ENCODE results near the gene STK40.
A peak's percentile ranks its signal among the peaks of the same experiment; 100 is the strongest.

Gene STK40

GRCh38 chr1:36398370-36398977 is 12.8 kb upstream of the STK40 start:
- no peak for DNase-seq (ENCODE audit: low read depth in 2 of 3, low spot score in 2 of 3)

DNA sequence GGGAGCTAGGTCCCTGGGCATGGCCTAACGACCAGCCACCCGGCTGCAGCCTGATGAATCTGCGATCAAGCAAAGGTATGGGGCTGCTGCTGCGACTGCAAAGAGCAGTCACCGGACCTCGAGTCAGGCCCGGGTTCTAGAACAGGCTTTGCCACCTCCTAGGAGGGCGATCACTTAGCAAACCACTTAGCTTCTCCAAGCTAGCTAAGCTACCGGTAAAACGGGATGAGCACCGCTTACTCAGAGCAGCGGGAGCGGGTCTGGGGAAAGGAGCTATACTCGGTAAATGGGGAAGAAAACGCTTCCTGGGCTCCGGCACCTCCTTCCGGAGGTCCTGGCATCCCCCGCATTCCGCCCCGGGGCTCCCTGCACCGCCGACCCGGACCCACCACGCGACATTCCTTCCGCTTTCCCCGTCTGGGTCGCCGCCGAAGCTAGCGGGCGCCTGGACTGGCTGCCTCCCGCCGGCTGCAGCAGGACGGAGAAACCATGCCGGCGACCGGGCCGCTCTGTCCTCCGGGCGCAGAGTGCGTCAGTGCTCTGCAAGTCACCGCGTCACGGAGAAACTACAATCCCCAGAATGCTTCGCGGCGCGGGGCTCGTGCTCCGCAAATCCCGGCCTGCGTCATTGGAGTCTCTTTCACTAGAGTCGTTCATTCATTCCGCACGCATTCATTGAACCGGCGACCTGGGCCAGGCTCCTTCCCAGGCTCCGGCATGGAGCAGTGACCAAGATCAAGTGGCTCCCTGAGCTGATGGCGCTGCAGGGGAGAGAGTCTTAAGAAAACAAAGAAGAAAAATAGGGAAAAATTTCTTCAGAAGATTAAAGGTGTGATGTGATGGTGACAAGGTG is 11.9 kb upstream of the STK40 start, which contains the start of gene LSM10:
Gene LSM10, minus strand, starts transcription at position 531 of the 853 bp plus-strand sequence. CDS start 3,779 bp downstream, outside the sequence.
- DNase-seq (ENCODE audit: low read depth in 2 of 3, low spot score in 2 of 3): peak; percentile 74 to 83 (median 80)

DNA sequence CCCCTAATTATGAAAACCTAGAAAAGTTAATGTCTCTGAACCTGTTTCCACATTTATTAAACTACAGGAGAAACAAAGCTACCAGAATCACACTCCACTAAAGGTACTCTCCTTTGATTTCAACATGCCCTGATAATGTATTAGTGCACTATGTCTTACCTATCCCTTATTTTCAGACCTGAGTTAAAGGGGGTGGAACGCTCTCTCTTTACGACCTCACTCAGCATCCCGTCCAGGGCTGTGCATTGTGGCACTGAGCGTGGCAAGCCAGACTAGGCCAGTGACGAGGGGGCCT is 11.3 kb upstream of the STK40 start:
- no peak for DNase-seq (ENCODE audit: low read depth in 2 of 3, low spot score in 2 of 3)

DNA sequence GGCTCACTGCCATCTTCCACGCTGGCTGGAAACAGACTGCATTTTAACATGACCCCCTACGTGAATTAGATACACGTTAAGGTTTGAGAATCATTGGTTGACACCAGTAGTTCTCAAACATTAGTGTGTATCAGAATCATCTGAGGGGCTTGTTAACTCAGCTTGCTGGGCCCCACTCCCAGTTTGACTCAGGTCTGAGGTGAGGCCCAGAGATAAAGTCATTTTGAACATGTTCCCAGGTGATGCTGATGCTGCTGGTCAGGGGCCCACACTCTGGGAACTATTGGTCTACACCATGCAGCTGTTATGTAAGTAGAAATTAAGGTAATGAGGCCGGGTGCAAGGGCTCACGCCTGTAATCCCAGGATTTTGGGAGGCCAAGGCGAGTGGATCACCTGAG is 10.6 kb upstream of the STK40 start:
- no peak for DNase-seq (ENCODE audit: low read depth in 2 of 3, low spot score in 2 of 3)

- DNase-seq (ENCODE audit: low read depth in 2 of 3, low spot score in 2 of 3): no peak
Measured at GRCh38 chr1:36393686-36394085, 8.0 kb upstream of the STK40 start.

DNA sequence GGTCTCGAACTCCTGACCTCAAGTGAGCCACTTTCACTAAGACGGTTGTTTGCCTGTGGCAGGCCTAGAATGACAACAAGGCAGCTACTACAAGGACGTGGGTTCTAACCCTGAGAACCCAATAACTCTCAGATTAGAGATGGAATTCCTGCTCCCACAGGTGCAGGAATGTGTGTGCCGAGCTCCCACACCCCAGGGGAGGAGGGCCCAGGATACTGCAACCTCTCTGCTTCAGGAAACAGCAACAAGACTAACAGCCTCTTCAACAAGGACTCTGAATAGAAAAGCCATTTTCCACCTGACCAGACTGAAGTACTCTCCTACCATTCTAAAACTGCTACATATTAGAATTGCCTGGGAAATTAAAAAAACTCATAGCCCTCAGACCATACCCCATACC is 7.1 kb upstream of the STK40 start:
- DNase-seq (ENCODE audit: low read depth in 2 of 3, low spot score in 2 of 3): no peak

- no peak for DNase-seq (ENCODE audit: low read depth in 2 of 3, low spot score in 2 of 3)
Measured at GRCh38 chr1:36391271-36391670, 5.5 kb upstream of the STK40 start.

GRCh38 chr1:36390411-36390810 is 4.7 kb upstream of the STK40 start:
- DNase-seq (ENCODE audit: low read depth in 2 of 3, low spot score in 2 of 3): no peak

GRCh38 chr1:36389999-36390398 is 4.3 kb upstream of the STK40 start:
- DNase-seq (ENCODE audit: low read depth in 2 of 3, low spot score in 2 of 3): no peak

DNA sequence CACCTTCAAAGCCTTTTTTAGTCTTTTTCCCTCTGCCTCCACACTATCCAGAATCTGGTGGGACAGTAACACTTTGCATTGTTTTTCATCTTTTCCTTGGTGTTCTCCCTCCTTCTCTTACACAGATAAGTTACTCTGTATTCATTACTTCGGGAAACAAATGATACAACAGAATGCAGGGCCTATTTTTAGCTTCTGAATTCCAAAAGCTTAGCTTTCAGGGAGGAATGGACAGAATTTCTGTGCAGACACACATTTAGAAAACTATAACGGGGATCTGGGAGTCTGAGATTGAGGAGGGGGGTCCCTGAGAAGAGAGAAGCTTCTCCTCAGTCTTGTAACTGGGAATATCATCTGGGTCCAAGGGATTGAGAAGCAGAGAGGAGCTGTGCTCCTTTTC is 3.5 kb upstream of the STK40 start:
- DNase-seq (ENCODE audit: low read depth in 2 of 3, low spot score in 2 of 3): no peak

- DNase-seq (ENCODE audit: low read depth in 2 of 3, low spot score in 2 of 3): no peak
Measured at GRCh38 chr1:36387141-36387949, 1.6 kb upstream of the STK40 start.

DNA sequence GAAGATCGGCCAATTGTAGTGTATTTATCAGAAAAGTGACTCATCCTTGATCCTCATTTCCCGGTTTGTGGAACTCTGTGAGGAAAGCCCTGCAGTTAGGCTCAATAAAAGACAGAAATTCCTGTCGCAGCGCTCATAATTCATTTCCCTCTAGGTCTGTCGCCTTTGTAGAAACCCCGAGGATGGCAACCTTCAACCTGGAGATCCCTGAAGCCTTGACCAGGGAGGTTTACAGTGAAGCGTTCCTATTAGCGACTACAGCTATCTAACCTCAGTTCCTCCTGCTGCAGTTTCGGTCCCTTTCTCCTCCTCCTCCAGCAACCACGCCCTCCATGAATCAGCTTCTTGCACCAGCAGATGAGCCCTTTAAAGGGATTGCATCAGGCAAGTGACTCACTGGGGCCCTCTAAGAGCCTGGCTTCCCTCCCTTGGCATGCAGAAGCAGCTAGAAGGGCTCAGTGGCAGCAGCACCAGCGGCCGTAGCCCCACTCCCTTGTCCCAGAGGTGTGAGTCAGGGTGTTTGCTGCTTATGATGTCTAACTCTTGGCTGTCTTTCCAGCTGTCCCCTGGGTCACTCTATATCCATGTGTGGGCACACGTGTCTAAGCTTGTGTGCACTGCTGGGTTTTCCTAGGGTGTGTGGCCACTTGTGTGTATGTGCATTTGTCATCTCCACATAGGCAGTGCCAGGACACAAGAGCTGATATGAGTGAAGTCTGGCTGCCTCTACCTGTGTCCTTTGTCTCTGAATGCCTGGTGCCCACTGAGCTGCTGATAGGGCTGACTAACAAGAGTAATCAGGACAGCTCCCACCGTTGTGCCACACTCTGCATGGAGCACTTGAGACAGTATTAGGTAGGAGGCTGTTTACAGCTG is 779 bp upstream of the STK40 start:
- DNase-seq (ENCODE audit: low read depth in 2 of 3, low spot score in 2 of 3): peak; percentile 59 to 74 (median 71)

- DNase-seq (ENCODE audit: low read depth in 2 of 3, low spot score in 2 of 3): no peak
Measured at GRCh38 chr1:36384542-36385409, 948 bp downstream of the STK40 start.

DNA sequence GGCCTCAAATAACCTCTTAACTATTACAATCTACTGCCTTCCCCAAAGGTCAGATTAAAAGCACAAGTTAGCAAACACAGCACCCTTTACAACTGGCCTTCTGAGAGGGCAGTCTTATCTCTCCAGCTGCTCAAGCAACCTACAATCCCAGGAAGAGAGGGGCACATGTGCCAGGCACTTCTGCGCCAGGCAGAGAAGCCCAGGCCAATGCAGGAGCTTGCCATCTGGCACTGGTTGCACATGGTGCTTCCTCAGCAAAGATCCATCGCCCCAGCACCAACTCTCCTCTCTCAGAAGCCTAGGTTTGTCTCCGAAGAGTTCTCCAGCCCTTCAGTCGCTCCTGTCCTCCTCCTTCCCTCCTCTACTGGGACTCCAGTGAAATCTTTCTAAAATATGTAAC is 2.5 kb downstream of the STK40 start:
- no peak for DNase-seq (ENCODE audit: low read depth in 2 of 3, low spot score in 2 of 3)

GRCh38 chr1:36382669-36383068 is 3.1 kb downstream of the STK40 start:
- DNase-seq (ENCODE audit: low read depth in 2 of 3, low spot score in 2 of 3): no peak

- no peak for DNase-seq (ENCODE audit: low read depth in 2 of 3, low spot score in 2 of 3)
Measured at GRCh38 chr1:36382231-36382630, 3.5 kb downstream of the STK40 start.

DNA sequence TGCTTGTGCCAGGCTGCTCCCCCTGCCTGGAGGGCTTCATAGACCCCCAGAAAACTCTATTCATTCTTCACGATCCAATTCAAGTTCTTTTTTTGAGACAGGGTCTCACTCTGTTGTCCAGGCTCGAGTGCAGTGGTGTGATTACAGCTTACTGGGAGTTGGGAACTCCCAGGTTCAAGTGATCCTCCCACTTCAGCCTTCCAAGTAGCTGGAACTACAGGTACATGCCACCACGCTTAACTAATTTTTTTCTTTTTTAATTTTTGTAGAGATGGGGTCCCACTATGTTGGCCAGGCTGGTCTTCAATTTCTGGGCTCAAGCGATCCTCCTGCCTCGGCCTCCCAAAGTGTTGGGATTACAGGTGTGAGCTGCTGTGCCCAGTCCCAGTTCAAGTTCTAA is 4.3 kb downstream of the STK40 start:
- no peak for DNase-seq (ENCODE audit: low read depth in 2 of 3, low spot score in 2 of 3)

DNA sequence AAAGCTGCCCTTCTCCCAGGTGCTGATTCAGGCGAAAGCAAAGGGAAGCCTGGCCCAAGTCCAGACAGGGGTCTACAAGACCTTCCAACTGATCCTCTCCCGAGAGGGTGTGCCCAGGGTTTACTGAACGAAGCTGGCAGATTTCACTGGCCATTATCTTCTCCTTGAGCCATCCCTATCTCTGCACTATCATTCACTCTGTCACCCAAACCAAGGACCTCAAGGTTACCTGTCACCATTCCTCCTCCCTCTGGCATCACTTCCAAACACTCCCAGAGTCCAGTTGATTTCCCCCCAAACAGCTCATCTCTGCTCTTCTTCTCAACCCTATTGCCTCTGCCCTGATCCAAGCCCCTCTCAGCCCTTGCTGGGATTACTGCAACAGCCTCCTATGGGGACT is 4.9 kb downstream of the STK40 start:
- DNase-seq (ENCODE audit: low read depth in 2 of 3, low spot score in 2 of 3): no peak

DNA sequence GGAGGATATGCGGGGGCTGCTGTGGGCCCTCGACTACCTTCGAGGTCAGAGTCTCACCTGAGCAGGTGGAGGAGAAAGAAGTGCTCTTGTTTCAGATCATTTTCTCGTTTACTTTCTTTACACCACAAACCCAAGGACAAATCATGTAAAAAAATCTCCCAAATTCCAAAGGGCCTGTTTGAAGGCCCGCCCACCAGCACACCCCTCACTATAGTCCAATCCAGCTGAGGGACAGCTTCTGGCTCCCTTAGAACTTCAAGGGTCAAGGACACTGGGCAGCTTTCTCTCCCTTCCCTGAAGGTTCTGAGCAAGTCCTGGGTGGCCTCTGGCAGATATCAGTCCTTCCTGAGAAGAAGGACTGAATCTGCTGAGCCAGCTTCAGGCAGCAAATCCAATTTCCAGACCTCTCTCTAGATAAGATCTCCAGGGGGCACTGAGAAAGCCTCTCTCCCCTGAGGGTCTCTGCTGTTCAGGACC is 5.5 kb downstream of the STK40 start:
- DNase-seq (ENCODE audit: low read depth in 2 of 3, low spot score in 2 of 3): no peak

Measured in activated CD8-positive, alpha-beta memory T cell treated with anti-CD3 and anti-CD28 coated beads for 48 hours (primary cell).